ENCODE measurements around the gene SHISA6.

SHISA6 gene

GRCh38 chr17:11514565-11514964, 273.6 kb downstream of the SHISA6 start:
- TF ChIP-seq, protein P1, sequence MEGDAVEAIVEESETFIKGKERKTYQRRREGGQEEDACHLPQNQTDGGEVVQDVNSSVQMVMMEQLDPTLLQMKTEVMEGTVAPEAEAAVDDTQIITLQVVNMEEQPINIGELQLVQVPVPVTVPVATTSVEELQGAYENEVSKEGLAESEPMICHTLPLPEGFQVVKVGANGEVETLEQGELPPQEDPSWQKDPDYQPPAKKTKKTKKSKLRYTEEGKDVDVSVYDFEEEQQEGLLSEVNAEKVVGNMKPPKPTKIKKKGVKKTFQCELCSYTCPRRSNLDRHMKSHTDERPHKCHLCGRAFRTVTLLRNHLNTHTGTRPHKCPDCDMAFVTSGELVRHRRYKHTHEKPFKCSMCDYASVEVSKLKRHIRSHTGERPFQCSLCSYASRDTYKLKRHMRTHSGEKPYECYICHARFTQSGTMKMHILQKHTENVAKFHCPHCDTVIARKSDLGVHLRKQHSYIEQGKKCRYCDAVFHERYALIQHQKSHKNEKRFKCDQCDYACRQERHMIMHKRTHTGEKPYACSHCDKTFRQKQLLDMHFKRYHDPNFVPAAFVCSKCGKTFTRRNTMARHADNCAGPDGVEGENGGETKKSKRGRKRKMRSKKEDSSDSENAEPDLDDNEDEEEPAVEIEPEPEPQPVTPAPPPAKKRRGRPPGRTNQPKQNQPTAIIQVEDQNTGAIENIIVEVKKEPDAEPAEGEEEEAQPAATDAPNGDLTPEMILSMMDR (conservative IDR thresholded peaks at IDR 0.05; ENCODE audit: control insufficient read depth, insufficient read depth, low read depth, low read length): no peak
- no peak overlapping the region for H3K4me3 ChIP-seq (ENCODE audit: control insufficient read depth, low read depth, low read length)
- no peak for DNase-seq (ENCODE audit: low read depth)

- TF ChIP-seq, protein P1 (conservative IDR thresholded peaks at IDR 0.05; ENCODE audit: control insufficient read depth, insufficient read depth, low read depth, low read length): no peak
- no peak for DNase-seq (ENCODE audit: low read depth)
- no peak overlapping the region for H3K4me3 ChIP-seq (ENCODE audit: control insufficient read depth, low read depth, low read length)
These were observed 274.1 kb downstream of the SHISA6 start for GRCh38 chr17:11514981-11515680.

DNA sequence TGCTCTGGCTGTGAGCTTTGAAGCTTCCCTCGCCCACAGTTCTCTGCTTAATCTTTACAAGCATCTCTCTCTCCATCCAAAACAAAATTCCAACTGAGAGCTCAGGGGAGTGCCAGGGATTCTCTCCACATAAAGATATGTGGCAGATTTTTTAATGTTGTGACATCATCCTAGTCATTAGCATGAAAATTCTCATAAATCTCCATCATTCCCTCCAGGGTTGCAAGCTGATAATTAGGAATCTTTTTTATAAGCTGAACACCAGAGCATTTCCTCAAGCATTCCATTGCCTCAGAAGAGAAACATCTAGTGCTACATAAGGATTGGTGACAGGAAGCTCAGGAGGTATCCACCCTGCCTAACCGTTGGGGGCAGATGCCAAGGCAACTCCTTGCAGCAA, 274.9 kb downstream of the SHISA6 start:
- H3K4me3 ChIP-seq (ENCODE audit: control insufficient read depth, low read depth, low read length): no peak overlapping the region
- DNase-seq (ENCODE audit: low read depth): no peak
- TF ChIP-seq, protein P1 (conservative IDR thresholded peaks at IDR 0.05; ENCODE audit: control insufficient read depth, insufficient read depth, low read depth, low read length): no peak

- no peak overlapping the region for H3K4me3 ChIP-seq (ENCODE audit: control insufficient read depth, low read depth, low read length)
- TF ChIP-seq, protein P1 (conservative IDR thresholded peaks at IDR 0.05; ENCODE audit: control insufficient read depth, insufficient read depth, low read depth, low read length): no peak
These were observed 294.2 kb downstream of the SHISA6 start for GRCh38 chr17:11535231-11535630.

DNA sequence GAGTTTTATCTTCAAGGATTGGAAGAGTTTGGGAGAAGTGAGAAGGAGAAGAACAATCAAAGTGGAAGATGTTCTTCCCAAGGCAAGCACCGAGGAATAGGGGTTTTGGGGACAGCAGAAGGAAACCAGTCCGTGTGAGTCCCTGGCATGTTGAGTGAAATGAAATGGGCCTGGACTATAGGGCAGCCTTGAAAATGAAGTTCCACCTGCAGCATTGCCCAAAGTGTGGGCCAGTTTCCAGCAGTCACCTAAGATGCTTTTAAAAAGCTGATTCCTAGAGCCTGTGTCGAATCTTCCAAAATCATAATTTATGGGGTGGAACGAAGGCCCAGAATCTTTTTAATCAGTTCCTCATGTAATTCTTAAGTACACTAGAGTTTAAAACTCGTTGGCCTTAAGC, 297.4 kb downstream of the SHISA6 start:
- H3K4me3 ChIP-seq (ENCODE audit: control insufficient read depth, low read depth, low read length): no peak overlapping the region
- TF ChIP-seq, protein P1 (conservative IDR thresholded peaks at IDR 0.05; ENCODE audit: control insufficient read depth, insufficient read depth, low read depth, low read length): no peak
- no peak for DNase-seq (ENCODE audit: low read depth)

More at GRCh38 chr17:11535231-11535630, 294.2 kb downstream of the SHISA6 start:
- DNase-seq (ENCODE audit: low read depth): no peak

DNA sequence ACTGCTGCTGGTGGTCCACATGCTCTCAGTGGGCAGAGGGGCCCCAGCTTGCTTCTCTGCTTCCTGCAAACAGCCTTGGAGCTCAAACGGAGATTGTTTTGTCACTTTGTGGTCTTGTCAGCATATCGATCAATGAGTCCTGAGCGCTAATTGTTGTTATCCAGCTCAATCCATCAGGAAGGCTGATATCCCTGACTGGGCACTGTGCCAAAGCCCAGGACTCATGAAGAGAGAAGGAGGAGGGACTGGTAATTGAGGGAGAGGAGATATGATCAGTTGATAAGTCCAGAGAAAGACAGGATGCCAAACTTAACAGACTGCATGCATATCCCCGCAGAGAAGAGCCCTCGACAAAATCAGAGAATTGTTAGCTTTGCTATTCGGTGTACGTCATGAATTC, 298.6 kb downstream of the SHISA6 start:
- no peak for DNase-seq (ENCODE audit: low read depth)
- H3K4me3 ChIP-seq (ENCODE audit: control insufficient read depth, low read depth, low read length): no peak overlapping the region
- TF ChIP-seq, protein P1 (conservative IDR thresholded peaks at IDR 0.05; ENCODE audit: control insufficient read depth, insufficient read depth, low read depth, low read length): no peak

Data from fibroblast of mammary gland (primary cell).